Melanocyte of skin (primary cell): ENCODE results near the gene APLN. TPM values are rescaled to one million over a fixed set of nuclear protein-coding genes. Genes with fewer than 3 reads are reported as not detected.

Experiments used
- total RNA-seq, 2 donors: library from RNA; depleted of rRNA; stranded (reverse); fragments of >200 nt; gene quantifications; 2 replicates each; pipeline ENCODE4 v1.2.3, GENCODE V29; 2012

APLN gene, protein sequence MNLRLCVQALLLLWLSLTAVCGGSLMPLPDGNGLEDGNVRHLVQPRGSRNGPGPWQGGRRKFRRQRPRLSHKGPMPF
- total RNA-seq, result under 1 TPM; under 0.01 TPM

DNA sequence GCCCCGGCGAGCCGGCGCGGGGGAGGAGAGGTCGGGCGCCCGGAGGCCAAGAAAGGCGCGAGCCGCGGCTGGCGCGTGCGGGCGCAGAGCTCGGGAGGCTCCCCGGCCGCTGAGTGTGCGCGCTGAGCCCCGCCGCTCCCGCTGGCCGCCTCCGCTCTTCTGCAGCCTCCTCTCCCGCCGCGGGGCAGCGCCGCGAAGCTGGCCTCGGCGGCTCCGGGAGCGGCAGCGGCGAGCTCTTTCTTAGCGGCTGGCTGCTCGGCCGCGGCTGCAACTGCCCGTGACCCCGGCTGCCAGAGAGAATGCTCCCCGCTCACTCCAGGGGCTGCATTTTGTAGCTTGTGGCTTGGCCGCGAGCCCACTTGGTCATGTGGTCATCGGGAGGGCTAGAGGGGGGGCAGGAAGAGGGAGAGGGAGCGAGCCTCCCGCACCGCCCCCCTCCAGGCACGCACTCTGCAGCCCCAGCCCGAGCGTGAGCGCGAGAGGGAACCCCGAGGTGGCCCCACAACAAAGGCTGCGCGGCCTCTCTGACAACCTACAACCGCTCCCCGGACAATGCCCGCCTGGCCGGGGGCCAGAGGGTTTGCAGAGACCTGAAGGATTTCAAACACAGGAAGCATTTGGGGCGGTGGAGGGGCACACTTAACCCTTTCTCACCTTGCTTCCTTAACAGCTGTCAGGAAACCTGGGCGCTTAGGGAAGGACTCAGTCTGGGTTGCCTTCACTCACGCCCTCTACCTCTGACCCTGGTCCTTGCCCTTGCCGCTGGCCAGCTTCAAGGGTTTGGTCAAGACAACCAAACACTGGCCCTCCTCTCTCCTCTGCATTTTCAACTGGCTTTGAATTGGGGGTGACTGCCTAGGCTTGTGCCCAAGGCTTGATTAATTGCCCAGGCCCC, at the start of gene APLN:
APLN (minus strand) TSS at position 305 of the 895 bp plus-strand sequence. CDS start 326 bp downstream, outside the sequence.

Other genes with a start within 250 kb of the APLN start
- 10 to 100 TPM; 37.5 to 40.0 TPM for gene SMARCA1, start 131.5 kb downstream of the APLN start, total RNA-seq
- gene OCRL, start 114.7 kb downstream of the APLN start, total RNA-seq, result 10 to 100 TPM; 14.8 to 16.0 TPM
- not detected for gene XPNPEP2, start 84.0 kb upstream of the APLN start, total RNA-seq
- not detected for gene SASH3, start 125.0 kb upstream of the APLN start, total RNA-seq
- gene ZDHHC9, start 188.9 kb upstream of the APLN start, total RNA-seq, result 10 to 100 TPM; 15.5 to 17.0 TPM